HG03442 (cell line): ENCODE measurements around the gene ITSN1.
"Not testable (repeated sequence)": the region's sequence is repeated elsewhere in the genome, so short reads cannot be mapped to it uniquely, and the experiment has no call there.

Experiments used
- ATAC-seq: cut with Tn5 transposase; IDR thresholded peaks from one replicate; pipeline ENCODE4 v1.9.1; 2021; ENCODE audit warnings: mild to moderate bottlenecking, moderate library complexity; ENCODE audit not compliant: unreplicated experiment

The ITSN1 gene

DNA sequence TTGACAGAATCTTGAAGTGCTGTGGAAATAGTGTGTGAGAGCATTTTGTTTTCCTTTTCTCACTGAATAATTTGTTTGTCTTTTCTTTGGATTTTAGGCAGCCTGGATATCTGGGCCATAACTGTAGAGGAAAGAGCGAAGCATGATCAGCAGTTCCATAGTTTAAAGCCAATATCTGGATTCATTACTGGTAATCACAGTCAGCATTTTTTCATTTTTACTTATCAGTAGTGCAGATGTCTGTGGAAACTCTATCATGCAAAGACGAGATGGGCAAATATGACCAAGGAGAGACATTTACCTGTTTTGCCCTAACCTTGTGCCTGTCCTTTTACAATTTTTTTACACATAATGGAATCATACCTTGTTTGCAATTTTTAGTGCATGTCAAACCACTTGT lies 78.8 kb downstream of the ITSN1 start:
- no peak for ATAC-seq

DNA sequence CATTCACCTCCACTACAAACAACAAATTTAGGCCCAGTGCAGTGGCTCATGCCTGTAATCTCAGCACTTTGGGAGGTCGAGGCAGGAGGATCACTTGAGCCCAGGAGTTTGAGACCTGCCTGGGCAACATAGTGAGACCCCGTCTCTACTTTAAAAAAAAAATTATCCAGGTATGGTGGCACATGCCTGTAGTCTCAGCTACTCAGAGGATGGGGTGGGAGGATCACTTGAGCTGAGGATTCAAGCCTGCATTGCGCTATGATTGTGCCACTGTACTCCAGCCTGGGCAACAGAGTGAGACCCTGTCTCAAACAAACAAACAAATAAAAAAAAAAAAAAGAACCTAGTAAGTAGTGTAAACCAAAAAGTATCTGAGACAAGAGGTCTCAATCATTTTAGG lies 86.8 kb downstream of the ITSN1 start:
- not testable (repeated sequence) for ATAC-seq

DNA sequence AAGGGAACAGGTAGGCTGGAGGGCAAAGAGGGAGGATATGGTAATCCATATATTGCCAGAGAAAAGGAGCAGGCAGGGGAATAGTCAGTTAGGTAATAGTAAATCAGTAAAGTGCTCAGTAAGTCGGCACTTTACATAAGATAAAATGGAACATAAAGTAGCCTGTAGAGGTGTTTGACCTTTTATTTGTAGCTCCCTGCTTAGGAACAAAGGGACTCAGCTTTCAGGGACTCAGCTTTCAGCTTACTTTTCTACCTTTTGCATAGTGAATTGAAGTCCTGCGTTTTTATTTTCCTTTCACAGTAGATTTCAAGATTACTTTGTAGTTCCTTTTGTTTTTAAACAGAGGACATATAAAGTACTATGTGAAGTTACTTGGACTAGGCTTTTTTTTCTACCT lies 87.3 kb downstream of the ITSN1 start:
- no peak for ATAC-seq

DNA sequence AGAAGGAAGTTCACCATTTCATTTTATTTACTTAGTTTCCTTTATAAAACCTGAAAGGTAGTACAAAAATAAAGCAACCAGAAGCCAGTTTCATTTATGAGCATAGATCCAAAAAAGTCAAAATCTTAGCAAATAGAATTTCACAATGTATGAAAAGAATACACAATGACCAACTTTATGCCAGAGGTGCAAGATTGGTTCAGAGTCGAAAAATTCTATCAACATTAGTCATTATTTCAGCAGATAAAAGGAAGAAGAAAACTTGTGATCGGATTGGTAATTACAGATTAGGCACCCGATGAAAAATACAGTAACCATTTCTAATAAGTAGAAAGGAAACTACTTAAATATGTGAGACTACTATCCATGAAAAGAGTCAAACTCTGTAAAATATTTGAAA lies 89.1 kb downstream of the ITSN1 start:
- no peak for ATAC-seq

DNA sequence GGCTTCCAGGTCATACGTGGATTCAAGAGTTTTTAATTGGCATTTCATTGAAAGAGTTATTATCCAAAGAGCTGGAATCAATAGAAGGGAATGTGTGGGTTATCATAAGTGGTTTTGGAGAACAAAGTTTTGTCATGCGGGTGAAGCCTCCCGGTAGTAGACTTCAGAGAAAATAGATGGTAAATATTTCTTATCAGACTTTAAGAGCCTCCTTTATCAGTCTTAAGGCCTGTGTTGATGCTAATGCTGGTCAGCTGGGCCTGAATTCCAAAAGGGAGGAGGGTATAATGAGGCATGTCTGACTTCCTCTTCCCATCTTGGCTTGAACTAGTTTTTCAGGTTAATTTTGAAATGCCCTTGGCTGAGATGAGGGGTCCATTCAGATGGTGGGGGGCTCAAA lies 89.7 kb downstream of the ITSN1 start:
- no peak for ATAC-seq

DNA sequence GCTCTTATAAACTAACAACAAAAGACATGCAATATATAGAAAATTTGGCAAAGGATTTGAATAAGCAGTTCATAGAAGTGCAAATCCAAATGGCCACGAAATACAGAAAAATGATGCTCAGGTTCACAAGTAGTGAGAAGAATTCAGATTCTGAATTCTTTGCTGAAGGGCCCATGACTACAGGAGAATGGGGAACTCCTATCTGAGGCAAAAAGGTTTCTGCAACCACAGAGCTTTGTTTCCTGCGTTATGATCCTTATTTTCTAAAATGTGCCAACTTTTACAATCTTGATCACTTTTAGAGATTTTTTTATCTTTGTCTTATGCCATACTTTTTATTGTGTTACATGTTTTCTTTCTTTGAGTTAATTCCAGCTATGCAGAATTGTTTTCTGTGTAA lies 91.3 kb downstream of the ITSN1 start:
- ATAC-seq: no peak

DNA sequence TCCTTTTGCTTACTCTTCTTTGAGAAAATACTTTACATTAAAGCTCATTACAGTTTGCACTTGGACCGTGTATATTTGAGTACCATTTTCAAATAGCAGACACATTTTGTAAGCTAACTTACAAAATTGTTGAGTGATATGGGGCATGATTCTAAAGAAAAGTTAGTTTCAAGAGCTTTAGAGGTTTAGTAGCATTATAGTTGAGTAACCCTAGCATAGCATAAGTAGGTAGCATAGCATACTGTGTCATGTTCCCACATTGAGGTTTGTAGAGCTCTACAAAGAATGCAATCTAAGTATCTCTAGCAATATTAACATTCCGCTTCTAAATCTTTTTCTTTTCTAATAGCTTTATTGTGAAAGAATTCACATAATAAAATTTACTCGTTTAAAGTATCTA lies 92.0 kb downstream of the ITSN1 start:
- no peak for ATAC-seq

DNA sequence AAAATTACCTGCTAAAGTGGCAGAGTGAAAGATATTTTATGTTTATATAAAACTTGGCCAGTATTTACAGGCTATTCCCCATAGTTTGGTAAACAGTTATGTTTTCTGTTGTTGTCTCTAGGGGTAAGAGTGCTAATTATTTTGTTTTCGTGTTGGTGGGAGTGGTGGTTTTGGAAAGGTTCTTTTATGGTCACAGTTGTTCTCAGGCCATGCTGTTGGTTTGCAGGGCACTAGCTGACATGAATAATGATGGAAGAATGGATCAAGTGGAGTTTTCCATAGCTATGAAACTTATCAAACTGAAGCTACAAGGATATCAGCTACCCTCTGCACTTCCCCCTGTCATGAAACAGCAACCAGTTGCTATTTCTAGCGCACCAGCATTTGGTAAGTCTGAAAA lies 92.5 kb downstream of the ITSN1 start:
- no peak for ATAC-seq

DNA sequence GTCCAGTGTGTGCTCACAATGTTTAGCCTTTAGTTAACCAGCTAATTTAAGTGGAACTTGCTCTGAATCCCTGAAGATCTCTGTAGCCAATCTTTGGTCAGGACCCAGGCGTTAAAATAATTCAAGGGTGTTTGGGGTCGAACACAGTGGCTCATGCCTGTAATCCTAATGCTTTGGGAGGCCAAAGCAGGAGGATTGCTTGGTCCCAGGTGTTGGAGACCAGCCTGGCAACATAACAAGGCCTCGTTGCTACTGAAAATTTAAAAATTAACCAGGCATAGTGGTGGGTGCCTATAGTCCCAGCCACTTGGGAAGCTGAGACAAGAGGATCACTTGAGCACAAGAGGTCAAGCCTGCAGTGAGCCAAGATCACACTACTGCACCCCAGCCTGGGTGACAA lies 94.3 kb downstream of the ITSN1 start:
- ATAC-seq: no peak

DNA sequence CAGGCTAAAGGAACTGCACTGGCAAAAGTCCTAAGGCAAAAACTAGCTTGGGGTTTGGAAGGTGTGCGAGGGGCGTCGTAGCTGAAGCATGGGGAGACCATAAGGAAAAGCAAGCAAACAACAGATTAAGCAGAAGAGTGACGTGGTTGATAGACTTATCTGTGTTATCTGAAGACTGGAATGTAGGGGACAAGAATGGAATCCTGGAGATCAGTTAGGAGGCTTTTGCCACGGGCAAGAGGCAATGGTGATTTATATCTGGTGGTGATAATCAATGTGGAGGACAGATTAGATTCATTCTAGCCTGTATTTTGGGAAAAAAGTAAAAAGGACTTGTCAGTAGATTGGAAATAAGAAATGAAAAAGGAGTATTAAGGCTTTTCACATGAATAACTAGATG lies 97.4 kb downstream of the ITSN1 start:
- no peak for ATAC-seq

DNA sequence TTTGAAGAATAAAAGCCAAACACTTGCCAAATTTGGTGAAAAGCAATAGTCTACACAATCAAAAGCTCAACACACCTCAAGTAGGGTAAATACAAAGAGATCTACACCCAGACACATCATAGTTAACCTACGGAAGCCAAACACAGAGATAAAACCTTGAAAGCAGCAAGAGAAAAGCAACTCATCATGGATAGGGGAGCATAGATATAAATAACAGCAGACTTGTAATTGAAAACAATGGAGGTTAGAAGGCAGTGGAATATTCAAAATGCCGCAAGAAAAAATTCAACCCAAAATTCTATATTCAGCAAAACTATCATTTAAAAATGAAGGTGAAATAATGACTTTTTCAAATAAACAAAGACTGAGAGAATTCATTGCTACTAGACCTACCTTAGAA lies 105.1 kb downstream of the ITSN1 start:
- no peak for ATAC-seq

DNA sequence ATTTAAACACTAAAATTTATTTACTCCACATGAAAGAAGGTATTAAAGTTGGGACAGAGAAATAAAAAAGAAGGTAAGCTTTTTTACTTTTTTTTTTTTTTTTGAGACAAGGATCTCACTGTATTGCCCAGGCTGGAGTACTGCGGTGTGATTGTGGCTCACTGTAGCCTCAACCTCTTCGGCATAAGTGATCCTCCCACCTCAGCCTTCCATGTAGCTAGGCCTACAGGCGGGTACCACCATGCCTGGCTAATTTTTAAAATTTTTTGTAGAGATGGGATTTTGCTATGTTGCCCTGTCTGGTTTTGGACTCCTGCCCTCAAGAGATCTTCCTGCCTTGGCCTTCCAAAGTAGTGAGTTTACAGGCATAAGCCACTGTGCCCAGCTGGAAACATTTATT lies 106.6 kb downstream of the ITSN1 start:
- ATAC-seq: no peak

DNA sequence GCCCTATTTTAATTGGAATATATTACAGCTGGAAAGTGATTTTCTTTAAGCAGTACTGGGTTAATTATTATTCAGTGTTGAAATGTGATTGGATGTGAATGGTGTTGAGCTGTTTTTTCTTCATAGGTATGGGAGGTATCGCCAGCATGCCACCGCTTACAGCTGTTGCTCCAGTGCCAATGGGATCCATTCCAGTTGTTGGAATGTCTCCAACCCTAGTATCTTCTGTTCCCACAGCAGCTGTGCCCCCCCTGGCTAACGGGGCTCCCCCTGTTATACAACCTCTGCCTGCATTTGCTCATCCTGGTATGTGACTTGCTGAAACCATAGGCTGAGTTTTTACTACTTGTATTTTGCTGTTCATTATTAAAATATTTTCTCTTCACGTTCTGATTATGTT lies 107.7 kb downstream of the ITSN1 start:
- no peak for ATAC-seq

DNA sequence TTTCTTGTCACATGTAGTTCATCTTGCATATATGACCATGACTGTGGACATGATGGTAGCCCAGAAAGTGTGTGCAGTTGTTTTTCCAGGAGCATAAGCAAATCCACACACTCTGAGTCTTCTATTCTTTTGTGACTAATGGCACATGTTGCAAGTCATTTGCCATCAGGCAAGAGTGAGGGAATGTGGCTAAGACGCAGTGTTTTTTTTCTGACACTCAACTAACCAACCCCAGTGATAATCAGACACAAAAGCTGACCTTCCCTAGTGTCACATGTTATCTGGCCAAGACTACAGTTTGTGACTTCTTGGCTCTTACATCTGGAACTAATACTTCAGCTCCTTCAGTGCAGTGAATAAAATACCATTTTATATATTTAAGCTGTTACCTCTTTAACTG lies 108.8 kb downstream of the ITSN1 start:
- no peak for ATAC-seq

DNA sequence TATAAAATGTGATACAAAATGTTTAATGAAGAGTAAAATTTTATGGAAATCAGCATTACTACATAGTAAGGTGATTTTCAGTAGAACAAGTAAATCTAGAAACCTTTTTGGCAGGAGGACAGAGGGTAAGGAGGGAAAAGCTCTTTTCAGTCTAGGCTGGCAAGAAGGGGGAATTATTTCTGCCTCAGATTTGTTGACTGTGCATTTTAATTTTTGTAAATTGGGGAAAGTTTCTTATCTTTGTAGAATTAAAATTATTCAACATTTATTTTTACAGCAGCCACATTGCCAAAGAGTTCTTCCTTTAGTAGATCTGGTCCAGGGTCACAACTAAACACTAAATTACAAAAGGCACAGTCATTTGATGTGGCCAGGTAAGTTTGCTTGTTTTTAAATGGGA lies 109.2 kb downstream of the ITSN1 start:
- ATAC-seq: no peak

DNA sequence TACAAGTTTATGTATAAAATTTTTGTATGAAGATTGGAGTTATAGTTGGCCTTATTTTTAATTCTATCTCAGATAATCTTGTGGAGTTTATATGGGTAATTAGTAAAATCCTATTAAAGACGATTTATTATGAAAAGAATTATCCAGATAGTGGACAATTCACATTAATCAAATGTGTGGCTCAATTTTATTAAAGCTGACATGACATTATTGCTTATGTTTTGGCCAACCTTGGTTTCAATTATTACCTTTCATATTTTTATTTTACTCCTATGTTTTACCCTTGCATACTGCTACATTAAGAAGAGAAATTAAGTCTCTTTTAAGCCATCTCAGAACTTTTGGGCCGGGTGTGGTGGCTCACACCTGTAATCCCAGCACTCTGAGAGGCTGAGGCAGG lies 110.0 kb downstream of the ITSN1 start:
- ATAC-seq: no peak

DNA sequence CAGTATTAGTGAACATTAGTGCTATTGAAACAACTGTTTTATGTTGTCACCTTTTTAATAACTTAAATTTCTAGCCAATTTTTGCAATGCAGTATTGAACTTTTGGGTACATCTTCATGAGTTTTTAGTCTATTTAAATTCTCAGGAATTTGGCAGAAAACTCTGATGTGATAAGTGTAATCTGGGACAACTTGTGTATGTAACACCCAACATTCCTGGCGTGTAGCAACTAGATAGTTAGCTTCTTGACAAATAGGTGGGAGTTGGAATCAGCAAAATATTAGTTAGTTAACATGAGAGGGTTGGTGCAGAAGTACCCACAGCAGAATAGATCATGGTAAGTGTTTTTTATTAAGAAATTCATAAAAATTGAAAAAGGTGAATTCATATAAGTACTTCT lies 111.6 kb downstream of the ITSN1 start:
- no peak for ATAC-seq

DNA sequence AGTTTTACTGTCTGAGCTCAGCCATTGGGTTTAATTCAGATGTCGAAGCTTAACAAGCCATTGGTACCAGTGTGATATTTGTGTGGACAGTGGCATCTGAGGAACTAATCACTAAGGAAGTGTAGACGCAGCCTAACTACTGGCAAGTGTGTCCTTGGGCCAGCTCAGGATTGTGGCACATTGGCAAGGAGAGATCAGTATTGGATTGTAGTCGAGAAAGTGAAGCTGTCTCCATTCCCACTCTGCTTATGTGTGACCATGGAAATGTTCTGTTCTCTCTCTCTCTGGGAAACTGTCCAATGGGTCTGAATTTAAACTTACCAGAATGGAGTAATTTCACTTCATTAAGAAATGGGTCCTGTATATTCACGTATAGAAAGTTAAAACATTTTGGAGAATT lies 112.2 kb downstream of the ITSN1 start:
- ATAC-seq: no peak

DNA sequence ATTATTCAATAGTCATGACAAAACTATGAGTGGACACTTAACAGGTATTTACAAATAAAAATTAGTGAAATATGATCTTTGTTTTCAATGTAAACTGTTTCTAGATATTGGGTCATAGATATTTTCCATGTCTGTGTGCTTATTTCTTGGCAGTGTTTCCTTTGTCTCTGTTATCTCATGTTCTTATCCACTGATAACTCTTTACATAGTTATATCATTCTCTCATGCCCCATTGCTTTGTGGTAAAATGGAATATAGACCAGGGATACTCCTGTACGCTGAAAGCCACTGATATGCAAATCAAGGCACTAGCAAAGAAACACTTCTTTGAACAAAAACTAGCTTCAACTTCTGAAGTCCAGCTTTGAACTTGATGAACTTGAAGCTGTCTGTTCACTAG lies 113.1 kb downstream of the ITSN1 start:
- no peak for ATAC-seq

DNA sequence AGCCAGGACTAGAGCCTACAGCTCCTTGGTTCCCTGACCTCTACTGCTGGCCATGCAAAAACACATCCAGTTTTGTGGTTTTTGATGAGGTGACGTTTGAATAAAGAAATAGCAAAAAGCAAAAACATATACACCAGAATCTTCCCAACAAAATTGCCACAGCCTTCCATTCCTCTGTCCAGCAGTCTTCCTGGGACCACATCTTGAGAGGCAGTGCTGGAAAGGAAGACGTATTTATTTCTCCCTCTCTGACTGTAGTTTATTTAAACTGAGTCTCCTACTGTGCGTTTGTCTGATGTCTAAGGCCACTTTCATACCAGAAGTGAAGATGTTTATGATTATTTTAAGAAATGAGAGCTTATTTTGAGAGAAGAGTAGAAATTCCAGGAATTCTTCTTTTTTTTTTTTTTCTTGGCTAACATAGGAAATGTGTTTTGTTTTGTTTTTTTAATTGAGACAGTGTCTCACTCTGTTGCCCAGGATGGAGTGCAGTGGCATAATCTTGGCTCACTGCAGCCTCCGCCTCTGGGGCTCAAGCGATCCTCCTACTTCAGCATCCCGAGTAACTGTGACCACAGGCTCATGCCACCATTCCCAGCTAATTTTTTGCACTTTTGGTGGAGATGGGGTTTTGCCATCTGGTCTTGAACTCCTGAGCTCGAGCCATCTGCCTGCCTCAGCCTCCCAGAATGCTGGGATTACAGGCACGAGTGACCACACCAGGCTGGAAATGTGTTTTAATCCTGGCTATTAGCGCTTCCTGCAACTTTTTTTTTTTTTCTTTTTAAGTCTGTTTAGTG lies 118.5 kb downstream of the ITSN1 start:
- ATAC-seq: no peak

DNA sequence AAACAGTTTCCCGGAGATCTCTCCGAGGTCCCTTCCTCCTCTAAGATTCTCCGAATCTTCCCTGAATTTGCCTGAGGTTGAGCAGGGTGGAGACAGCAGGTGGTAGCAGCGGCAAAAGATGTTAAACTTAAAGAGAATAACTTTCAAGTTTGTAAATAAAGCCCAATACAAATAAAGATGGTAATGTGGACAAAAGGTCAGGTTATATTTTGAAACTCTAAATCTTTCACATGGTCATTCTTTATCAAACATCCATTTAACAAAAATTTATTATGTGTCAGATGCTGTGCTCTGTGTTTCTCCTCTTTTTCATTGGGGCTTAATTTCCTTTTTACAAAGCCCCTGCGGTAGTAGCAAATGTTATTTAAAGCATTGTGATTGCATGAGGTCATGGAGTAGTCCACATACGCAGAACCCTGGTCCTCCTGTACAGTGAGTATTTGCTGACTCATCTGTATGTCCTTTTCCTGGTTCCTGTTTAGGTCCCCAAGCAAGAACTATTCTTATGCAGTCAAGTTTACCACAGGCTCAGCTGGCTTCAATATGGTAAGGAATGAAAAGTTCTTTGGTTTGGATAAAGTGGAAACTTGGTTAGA lies 119.2 kb downstream of the ITSN1 start:
- ATAC-seq: no peak

DNA sequence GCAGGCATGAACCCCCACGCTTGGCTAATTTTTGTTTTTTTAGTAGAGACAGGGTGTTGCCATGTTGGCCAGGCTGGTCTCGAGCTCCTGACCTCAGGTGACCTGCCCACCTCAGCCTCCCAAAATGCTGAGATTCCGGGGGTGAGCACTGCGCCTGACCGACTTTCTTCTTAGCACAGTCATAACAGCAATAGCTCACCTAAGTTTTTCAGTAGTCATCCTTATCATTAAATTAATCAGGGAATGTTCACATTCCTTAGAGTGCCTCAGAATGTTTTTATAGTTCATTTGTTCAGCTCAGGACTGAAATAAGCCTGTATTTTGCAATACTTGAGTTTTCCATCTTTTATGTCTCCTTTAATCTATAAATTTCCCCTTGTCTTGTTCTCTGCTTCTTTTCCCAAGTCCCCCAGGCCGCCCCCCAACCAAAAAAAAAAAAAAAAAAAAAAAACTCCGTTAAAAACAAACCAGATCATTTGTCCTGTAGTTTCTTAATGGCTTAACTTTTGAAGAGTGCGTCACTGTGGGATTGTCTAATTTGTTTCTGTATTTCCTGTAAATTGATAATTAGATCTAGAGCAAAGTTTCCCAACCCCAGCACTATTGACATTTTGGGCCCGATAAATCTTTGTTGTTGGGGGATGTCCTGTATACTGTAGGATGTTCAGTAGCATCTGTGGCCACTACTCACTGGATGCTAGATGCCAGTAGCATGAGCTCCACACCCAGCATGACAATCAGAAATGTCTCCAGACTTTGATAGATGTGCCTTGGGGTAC lies 120.7 kb downstream of the ITSN1 start:
- ATAC-seq: no peak
